Adipocyte (in vitro differentiated cells): ENCODE data around the gene TTPAL.

Source experiments
- DNase-seq: peaks from one replicate; pipeline ENCODE4 v3.0.0-alpha.2; 2015; ENCODE audit warnings: low read depth
- H3K27me3 ChIP-seq: replicated peaks from 2 replicates; pipeline ENCODE4 v1.7.0; 2013; ENCODE audit warnings: mild to moderate bottlenecking, low read length, moderate library complexity; ENCODE audit not compliant: control insufficient read depth, insufficient read depth
- H3K36me3 ChIP-seq: 2 replicates; pipeline ENCODE4 v1.7.0; 2013; ENCODE audit warnings: low read length, mild to moderate bottlenecking, moderate library complexity; ENCODE audit not compliant: control insufficient read depth, insufficient read depth, severe bottlenecking
- H3K4me1 ChIP-seq: 2 replicates; pipeline ENCODE4 v1.7.0; 2013; ENCODE audit warnings: mild to moderate bottlenecking, low read length, moderate library complexity; ENCODE audit not compliant: control insufficient read depth, insufficient read depth
- H3K4me3 ChIP-seq: 2 replicates; pipeline ENCODE4 v1.7.0; 2013; ENCODE audit warnings: mild to moderate bottlenecking, low read length, moderate library complexity
- H3K9ac ChIP-seq: 2 replicates; pipeline ENCODE4 v1.7.0; 2013; ENCODE audit warnings: mild to moderate bottlenecking, low read length, moderate library complexity
- H3K9me3 ChIP-seq: 2 replicates; pipeline ENCODE4 v1.7.0; 2013; ENCODE audit warnings: mild to moderate bottlenecking, low read length, moderate library complexity; ENCODE audit not compliant: control insufficient read depth

Gene TTPAL

GRCh38 chr20:44431502-44432234 lies 44.0 kb upstream of the TTPAL start:
- Histone ChIP-seq H3K9me3 (no peaks in the 10 kb centered on the region), H3K9ac (no peak overlapping the region), H3K27me3 (peaks cover 53% of the 10 kb centered on the region), H3K36me3 (no peaks in the 10 kb centered on the region), H3K4me1 (no peaks in the 10 kb centered on the region), H3K4me3 (no peak overlapping the region)
- peak; percentile 10 for DNase-seq

- Histone ChIP-seq H3K27me3 (peaks cover 41% of the 10 kb centered on the region), H3K9ac (no peak overlapping the region), H3K36me3 (no peaks in the 10 kb centered on the region), H3K9me3 (no peaks in the 10 kb centered on the region), H3K4me1 (no peaks in the 10 kb centered on the region), H3K4me3 (no peak overlapping the region)
- no peak for DNase-seq
Observed at GRCh38 chr20:44432618-44433577, 42.8 kb upstream of the TTPAL start.

- Histone ChIP-seq H3K9ac (no peak overlapping the region), H3K36me3 (no peaks in the 10 kb centered on the region)
Observed at GRCh38 chr20:44433751-44434538, 41.7 kb upstream of the TTPAL start.

GRCh38 chr20:44435630-44436335 lies 39.9 kb upstream of the TTPAL start:
- H3K36me3 ChIP-seq: no peaks in the 10 kb centered on the region
- no peak for DNase-seq
- H3K4me1 ChIP-seq: no peaks in the 10 kb centered on the region

More at GRCh38 chr20:44433751-44434538, 41.7 kb upstream of the TTPAL start:
- H3K9me3 ChIP-seq: no peaks in the 10 kb centered on the region
- no peak for DNase-seq
- H3K27me3 ChIP-seq: peaks cover 40% of the 10 kb centered on the region
- H3K4me3 ChIP-seq: no peak overlapping the region
- no peaks in the 10 kb centered on the region for H3K4me1 ChIP-seq

GRCh38 chr20:44436393-44436792 lies 39.3 kb upstream of the TTPAL start:
- no peaks in the 10 kb centered on the region for H3K9me3 ChIP-seq
- H3K9ac ChIP-seq: no peak overlapping the region
- no peak overlapping the region for H3K4me3 ChIP-seq
- peaks cover 42% of the 10 kb centered on the region for H3K27me3 ChIP-seq
- no peak for DNase-seq
- H3K36me3 ChIP-seq: no peaks in the 10 kb centered on the region
- H3K4me1 ChIP-seq: no peaks in the 10 kb centered on the region

More at GRCh38 chr20:44435630-44436335, 39.9 kb upstream of the TTPAL start:
- H3K9ac ChIP-seq: no peak overlapping the region
- no peak overlapping the region for H3K4me3 ChIP-seq
- no peaks in the 10 kb centered on the region for H3K9me3 ChIP-seq
- H3K27me3 ChIP-seq: peaks cover 46% of the 10 kb centered on the region

GRCh38 chr20:44437497-44437896 lies 38.2 kb upstream of the TTPAL start:
- Histone ChIP-seq H3K27me3 (peaks cover 35% of the 10 kb centered on the region), H3K36me3 (no peaks in the 10 kb centered on the region), H3K4me3 (no peak overlapping the region), H3K9me3 (no peaks in the 10 kb centered on the region), H3K9ac (no peak overlapping the region), H3K4me1 (peaks cover 7% of the 10 kb centered on the region)
- no peak for DNase-seq

GRCh38 chr20:44438782-44439181 lies 36.9 kb upstream of the TTPAL start:
- Histone ChIP-seq H3K9ac (no peak overlapping the region), H3K4me1 (peaks cover 17% of the 10 kb centered on the region), H3K27me3 (peaks cover 27% of the 10 kb centered on the region), H3K36me3 (no peaks in the 10 kb centered on the region), H3K4me3 (no peak overlapping the region), H3K9me3 (no peaks in the 10 kb centered on the region)
- DNase-seq: no peak

GRCh38 chr20:44439318-44439717 lies 36.4 kb upstream of the TTPAL start:
- no peaks in the 10 kb centered on the region for H3K9me3 ChIP-seq
- DNase-seq: no peak
- H3K9ac ChIP-seq: no peak overlapping the region
- H3K4me3 ChIP-seq: no peak overlapping the region
- peaks cover 17% of the 10 kb centered on the region for H3K4me1 ChIP-seq
- H3K27me3 ChIP-seq: peaks cover 22% of the 10 kb centered on the region
- no peaks in the 10 kb centered on the region for H3K36me3 ChIP-seq

- H3K4me1 ChIP-seq: peaks cover 17% of the 10 kb centered on the region
- H3K27me3 ChIP-seq: peaks cover 19% of the 10 kb centered on the region
- H3K9me3 ChIP-seq: peaks cover 4% of the 10 kb centered on the region
- H3K36me3 ChIP-seq: no peaks in the 10 kb centered on the region
- H3K4me3 ChIP-seq: peak overlapping the region; percentile 23
- H3K9ac ChIP-seq: peak overlapping the region; percentile 30
- DNase-seq: no peak
Observed at GRCh38 chr20:44442298-44443070, 33.2 kb upstream of the TTPAL start.
